Measurements from ENCODE around the gene KCNQ5.

KCNQ5 gene

DNA sequence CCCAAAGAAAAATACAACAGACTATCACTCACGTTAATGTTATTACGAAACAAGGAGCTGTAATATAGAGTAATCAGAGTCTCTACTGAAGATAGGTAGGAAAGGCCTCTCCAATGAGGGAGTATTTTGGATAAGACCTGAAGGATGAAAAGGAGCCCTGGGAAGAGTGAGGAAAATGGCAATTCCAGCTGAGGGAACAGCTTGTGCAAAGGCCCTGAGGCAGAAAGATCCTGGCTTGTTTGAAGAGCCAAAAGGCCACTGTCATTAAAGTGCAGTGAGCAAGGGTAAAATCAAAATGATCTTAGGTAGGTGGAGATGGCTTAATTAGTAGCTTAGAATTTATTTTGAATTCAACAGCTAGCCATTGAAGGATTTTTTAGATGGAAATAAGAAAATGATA, 464.9 kb downstream of the KCNQ5 start:
- in situ Hi-C loops (cut with MboI; ENCODE audit: low sequenced_read_pairs), result no loop called here

DNA sequence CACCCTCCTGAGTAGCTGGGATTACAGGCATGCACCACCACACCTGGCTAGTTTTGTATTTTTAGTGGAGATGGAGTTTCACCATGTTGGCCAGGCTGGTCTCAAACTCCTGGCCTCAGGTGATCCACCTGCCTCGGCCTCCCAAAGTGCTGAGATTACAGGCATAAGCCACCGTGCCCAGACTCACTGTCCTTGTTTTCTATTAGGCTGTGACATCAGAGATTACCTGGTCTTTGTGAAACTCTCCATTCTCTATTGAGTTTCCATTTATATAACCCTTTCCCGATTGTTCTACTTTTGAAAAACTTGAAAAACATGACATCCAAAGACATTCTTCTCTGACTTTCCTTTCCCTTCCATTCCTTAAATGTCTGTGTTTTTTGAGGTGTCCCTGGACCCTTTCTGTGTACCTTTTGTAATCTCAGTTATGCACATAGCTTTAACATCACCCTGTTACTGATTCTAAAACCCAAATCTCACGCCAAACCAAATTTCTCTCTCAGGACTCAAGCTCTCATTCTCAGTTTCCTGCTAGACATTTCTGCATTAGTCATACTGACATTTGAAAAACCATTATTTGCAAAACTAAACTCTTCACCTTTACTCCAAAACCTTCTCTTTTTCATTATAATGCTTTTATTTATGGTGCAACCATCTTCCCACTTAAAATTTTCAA, 466.4 kb downstream of the KCNQ5 start:
- in situ Hi-C loops (cut with MboI; ENCODE audit: low sequenced_read_pairs), result no loop called here

DNA sequence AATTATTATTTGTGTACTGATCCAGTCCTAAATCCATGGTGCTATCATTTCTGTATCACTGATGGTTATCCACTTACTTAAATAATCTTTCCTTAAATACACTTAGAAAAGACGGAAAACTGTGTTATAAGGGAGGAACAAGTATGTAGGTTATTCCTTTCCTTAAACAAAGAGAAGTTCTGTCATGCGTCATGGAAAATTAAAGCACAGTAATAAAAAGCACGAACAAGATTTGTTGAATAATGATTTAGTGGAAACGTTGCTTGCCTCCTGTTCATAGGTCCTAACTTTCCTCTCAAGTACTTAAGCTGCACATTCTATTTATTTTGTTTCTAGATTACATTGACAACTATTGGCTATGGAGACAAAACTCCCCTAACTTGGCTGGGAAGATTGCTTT, 483.1 kb downstream of the KCNQ5 start:
- in situ Hi-C loops (cut with MboI; ENCODE audit: low sequenced_read_pairs), result no loop called here

DNA sequence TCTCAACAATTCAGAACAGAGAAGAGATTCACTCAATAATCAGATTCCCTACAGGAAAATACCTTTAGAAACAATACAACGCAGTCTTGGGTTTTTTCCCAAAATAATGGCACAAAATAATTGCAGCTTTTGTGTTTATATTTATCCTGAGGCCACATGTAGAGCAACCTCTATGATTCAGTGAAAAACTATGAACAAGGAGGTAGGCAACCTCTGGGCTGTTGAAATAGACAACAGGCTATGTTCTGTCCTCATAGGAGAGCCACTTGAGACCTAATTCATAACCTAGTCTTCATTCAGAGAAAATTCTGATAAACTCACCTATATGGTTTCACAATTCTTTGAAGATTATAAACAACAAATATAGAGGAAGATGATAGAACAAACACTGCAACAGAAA, 485.2 kb downstream of the KCNQ5 start:
- in situ Hi-C loops (cut with MboI; ENCODE audit: low sequenced_read_pairs), result no loop called here

DNA sequence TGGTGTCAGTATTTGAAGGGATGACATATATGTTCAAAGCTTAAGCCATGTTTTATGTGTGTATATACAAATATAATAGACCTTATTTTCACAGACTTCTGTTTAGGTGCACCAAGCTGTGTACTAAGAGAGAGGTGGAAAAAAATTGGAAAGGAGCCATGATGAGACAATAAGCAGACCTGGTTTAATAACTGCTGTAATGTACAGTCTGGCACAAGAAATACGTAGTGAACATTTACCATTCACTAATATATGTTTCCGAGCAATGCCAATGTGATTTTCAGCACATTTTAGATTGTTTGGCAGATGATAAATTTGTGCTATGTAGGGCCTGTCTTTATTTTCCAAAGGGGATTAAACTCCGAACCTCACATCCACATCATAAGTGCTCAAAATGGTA, 487.1 kb downstream of the KCNQ5 start:
- in situ Hi-C loops (cut with MboI; ENCODE audit: low sequenced_read_pairs), result no loop called here

DNA sequence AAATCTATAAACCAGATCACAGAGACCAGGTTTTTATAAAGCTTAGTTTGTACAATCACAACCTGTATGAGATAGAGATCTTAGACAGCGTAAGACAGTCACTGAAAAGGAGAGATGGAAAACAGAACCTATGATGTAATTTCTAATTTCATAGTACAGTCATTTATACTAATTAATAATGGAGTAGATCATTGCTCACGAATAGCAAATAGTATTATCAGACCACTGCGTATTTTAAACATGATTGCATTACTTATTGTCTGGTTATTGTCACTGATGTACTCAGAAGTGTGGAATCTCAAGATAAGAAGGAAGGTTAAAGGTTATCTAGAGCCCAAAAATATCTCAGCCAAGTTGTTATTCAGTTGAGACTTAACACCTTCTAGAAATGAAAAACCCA, 487.8 kb downstream of the KCNQ5 start:
- in situ Hi-C loops (cut with MboI; ENCODE audit: low sequenced_read_pairs), result no loop called here

DNA sequence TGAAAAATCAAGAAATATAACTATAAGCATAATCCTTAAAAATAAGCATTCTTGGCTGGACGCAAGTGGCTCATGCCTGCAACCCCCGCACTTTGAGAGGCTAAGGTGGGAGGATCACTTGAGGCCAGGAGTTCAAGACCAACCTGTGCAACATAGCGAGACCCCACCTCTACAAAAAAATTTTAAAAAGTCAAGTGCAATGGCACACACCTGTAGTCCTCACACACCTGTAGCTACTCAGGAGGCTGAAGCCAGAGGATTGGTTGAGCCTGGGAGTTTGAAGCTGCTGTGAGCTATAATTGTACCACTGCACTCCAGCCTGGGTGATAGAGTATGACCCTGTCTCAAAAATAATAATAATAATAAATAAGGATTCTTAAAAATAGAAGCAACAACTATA, 494.5 kb downstream of the KCNQ5 start:
- in situ Hi-C loops (cut with MboI; ENCODE audit: low sequenced_read_pairs), result no loop called here

DNA sequence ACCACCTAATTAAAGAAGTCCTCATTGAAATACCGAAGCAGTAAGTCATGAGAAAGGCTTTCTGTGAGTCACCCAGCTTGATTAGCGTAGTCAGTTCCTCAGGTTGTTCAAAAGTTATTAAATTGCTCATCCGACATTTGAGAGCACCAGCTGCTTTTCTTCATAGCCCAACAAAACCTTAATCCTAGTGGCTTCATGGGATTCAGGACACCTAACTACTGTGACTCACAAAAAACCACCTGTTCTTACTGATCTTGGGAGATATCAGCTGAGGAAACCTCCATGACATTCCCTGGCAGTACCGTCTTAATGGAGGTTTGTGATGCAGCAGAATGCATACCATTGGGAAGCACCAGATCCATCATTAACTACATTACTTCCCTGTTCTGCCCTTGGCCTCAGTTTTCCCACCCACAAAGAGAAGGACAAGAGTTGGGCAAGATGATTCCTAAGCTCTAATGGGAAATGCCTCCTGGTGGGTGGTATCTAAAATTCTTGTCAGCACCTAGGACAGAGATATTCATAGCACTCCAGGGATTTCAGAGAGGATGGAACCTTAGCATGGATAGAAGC, 499.6 kb downstream of the KCNQ5 start:
- in situ Hi-C loops (cut with MboI; ENCODE audit: low sequenced_read_pairs), result loop anchor here (10.0 kb wide), 1 partner anchor 507 kb away; no protein-coding TSS in a partner anchor

DNA sequence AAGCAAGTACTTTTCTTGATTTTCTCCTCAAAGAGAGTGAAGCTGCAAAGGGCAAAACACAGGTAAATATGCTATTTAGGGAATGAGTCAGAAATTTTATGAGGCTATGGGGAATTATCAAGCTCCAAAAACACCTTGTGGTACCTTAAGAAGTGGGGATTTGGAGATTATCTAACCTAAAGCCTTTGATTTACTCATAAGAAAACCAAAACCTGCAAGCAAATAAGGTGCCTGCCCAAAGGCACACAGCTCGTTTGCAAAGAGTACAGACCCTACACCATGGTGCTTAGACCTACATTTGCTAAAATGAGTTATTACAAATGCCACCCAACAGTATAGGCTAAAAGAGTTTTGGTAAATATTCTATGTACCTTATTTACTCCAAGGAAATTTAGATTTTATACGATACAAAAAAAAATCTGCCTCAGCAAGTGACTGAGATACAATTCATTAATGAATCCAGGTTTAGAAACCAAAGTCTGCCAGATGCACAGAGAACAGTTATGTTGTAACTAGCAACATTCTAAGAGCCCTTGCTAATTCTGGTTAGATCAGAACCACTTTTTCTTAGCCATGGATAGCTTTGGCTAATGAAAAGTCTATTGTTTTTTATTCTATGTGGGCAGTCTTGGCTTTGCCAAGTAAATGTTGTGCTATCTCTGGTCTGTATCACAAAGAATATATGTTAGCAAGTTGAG, 501.9 kb downstream of the KCNQ5 start:
- in situ Hi-C loops (cut with MboI; ENCODE audit: low sequenced_read_pairs), result loop anchor here (10.0 kb wide), 1 partner anchor 509 kb away; no protein-coding TSS in a partner anchor

DNA sequence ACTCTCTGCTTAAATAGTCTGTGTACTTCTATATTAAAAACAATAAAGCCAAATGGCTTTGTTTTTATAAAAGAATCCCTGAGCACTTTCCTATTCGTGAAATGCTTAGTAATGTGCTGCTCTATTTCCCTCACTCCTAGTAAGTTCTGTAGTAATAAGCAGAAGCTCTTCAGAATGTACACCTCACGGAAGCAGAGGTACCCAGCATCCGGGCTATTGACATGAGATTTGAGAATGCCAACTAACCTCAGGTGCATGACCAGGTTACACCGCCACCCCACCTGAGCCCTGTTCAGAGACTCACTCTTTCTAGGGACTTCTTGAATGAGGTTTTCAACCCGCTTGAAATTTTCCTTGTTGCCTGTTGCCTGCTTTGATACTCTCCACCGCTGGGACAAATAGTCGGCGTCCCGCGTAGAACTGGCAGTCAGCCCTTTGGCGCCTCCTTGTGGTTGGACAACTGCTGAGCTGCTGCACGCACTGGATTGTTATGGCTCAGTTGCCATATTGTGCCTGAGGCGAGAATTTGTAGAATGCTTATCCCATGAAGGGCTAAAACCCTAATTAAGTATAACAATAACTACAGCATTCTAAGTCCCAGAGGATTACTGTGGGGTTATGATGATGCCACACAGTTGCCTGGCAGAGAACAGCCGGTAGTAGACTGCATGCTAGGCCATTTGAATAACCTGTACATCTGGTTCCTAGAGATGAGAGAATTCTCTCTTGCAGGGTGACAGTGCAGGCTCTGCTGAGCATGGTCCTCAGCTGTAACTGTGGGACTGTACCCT, 508.0 kb downstream of the KCNQ5 start:
- in situ Hi-C loops (cut with MboI; ENCODE audit: low sequenced_read_pairs), result loop anchor here (10.0 kb wide), 1 partner anchor 515 kb away; no protein-coding TSS in a partner anchor

DNA sequence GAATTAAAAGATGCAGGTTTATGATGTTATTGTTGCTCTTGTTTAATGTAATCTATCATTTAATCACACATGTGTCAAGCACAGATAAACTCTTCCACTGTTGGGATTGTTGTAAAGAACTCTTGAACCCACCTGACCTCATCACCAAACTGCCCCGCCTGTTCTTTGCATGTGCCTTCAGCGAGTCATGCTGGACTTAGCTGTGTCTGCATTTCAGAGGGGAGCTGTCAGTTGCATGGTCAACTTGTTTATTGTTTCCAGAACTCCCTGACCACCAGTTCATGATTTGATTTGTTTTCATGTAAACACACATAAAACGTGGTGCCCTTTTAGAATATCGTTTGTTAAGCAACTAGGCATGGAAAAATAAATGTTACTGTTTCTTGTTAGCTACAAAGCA, 509.8 kb downstream of the KCNQ5 start:
- in situ Hi-C loops (cut with MboI; ENCODE audit: low sequenced_read_pairs), result no loop called here

DNA sequence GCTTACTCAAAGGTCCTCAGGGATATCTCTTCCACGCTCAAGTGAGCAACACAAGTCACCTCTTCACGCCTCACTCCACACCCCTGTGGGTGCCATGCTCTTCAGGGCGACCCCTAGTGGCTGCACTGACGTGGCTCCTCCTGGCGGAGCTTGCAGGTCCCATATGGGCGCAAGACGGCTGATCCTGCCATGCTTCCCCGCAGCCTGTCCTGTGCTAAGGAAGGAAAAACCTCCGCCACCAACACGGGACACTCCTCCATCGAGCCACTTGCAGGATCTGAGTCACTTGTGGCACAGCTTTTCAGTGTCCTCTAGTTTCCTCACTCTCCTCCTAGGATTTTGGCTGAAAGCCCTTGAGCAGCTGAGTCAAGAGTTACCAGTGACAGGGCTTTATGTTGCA, 512.7 kb downstream of the KCNQ5 start:
- in situ Hi-C loops (cut with MboI; ENCODE audit: low sequenced_read_pairs), result no loop called here

DNA sequence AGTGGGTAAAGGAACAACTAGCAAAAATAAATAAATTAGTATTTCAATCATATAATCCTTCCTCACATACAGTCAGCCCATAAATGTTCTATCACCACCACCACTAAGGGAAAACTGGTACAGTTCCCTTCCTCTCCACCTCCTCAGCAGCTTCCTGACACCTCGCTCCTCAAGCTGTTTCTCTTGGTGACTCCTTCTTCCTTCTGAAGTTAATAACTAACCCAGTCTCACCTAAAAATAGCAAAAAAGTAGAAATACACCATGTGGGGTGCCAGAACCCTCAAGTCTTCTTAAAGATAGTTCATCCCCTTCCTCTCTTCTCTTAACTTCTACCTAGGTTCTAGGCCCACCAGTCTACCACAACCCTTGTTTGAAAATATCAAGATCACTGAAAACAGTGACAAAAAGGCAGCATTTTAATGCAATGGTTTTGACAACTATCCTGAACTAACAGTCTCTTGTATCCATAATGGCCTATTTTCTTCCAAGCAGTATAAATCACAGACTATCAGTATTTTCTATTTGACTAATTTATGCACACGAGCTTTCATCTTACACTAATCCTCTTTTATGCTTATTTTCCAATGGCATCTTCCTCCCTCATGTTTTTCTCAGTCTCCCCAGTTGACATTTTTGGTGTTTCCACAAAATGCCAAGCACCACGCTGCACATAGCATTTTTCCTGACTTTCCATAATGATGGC, 518.0 kb downstream of the KCNQ5 start:
- in situ Hi-C loops (cut with MboI; ENCODE audit: low sequenced_read_pairs), result no loop called here

DNA sequence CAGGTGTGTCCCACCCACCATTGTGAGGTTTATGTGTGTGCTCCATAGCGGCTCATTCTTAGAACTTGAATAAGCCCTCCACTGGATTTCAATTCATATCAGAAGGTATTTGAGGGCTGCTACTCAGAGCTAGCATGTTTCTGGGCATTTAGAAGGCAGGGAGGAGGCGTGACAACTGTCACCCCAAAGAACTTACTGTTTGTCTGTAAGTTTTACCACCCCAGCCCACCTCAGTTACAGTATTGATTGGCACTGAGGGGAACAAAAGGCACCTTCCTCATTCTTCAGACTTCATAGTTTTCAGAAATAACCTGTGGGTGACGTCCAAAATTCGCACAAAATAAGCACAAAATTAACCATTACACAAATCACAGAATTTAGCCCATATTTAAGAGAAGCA, 521.7 kb downstream of the KCNQ5 start:
- in situ Hi-C loops (cut with MboI; ENCODE audit: low sequenced_read_pairs), result no loop called here

DNA sequence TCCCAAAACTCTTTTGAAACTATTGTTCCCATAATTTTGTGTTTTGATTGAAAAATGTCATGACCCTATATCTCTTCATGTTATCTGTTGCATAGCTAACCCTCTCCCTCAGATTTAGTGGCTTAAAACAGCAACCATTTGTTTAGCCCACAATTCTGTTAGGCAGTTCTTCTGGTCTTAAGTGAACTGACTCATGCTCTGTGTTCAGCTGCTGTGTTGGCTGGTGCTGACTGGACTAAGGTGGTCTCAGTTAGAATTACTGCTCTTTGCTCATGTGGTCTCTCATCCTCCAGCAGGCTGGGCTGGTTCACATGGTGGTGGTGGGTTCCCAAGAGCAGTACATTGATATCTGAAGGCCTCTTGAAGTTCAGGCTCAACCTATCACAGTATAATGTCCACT, 522.7 kb downstream of the KCNQ5 start:
- in situ Hi-C loops (cut with MboI; ENCODE audit: low sequenced_read_pairs), result no loop called here

DNA sequence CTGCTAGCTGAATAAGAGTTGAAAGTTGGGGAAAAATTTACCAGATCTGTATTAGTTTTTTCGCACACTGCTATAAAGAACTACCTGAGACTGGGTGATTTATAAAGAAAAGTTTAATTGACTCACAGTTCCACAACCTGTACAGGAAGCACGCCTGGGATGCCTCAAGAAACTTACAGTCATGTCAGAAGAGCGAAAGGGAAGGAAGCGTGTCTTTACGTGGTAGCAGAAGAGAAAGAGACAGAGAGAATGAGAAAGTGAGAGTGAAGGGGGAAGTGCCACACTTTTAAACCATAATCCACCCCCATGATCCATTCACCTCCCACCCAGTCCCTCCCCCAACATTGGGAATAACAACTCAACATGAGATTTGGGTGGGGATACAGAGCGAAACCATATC, 523.8 kb downstream of the KCNQ5 start:
- in situ Hi-C loops (cut with MboI; ENCODE audit: low sequenced_read_pairs), result no loop called here

DNA sequence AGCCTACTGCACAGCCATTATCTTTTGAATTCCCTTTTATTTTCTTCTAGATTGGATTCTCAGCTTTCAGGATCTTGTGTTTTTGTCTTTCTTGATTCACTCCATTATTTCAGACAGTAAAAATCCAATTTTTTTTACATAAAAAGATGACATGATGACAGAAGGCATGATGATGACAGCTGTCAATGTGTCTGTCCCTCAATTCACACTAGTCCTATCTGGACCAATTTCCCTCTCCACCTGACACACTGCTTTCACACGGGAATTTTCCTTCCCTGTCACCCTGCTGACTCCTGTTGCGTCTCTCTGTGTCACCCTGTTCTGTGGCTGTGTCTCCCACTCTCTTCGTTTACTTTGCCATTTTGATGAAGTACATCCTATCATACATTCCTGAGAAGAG, 529.9 kb downstream of the KCNQ5 start:
- in situ Hi-C loops (cut with MboI; ENCODE audit: low sequenced_read_pairs), result no loop called here

DNA sequence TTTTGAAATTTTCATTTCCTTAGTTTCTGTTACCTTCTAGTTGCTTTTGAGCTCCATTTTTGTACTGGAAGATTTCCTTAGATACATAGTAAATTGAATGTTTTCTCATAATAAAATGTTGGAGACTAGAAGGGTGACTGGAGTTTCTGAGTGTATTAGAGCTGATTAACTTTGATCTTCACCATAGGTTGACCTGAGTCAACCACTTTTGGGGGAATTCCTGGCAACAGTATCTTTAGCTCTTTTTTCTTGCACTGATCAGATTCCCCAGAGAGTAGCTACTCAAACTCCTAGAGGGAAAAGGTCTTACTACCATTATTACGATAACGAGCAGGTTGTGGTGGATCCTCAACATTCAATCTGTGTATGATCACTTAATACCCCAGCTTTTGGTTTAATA, 530.7 kb downstream of the KCNQ5 start:
- in situ Hi-C loops (cut with MboI; ENCODE audit: low sequenced_read_pairs), result no loop called here

DNA sequence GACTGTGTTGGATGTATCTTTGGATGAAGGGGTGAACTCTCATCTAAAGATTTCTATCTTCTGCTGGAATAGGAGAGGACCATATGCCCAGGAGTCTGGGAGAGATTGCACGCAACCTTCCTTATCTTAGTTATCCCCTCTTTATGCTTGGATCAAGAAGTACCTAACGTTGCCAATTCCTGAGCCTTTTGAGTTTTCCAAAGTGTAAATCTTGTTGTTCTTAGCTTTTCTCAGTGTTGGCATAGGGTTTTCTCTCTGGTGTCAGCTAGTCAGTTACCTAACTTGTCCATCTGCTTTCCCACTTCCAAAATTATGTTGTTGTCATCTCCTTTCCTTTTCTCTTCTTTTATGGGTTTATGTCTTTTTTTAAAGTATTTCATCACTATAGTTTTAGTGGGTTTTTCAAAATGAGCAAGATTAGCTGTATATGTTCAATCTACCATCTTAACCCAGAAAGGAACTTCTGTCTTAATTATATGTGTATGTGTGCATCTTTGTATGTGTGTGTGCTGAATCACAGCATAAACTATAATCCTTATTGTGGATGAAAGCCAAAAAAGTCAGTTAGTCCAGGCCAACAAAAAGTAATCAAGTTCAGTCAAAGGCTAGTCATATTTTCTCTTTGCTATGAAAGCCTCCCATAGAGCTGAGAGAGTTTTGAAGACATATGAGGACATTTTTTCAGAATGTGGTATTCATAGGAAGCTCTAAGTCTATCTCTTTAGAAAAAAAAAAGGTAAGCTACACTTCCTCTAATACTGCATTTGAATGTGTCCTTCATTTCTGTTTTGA, 531.3 kb downstream of the KCNQ5 start:
- in situ Hi-C loops (cut with MboI; ENCODE audit: low sequenced_read_pairs), result no loop called here
